ENCODE results near the gene HOXA2.

GRCh38 chr7:27128034-27128433 is 25.6 kb upstream of the HOXA2 start:
- TF ChIP-seq CTCF (IDR thresholded peaks at IDR 0.05) (no peak), POLR2A (IDR thresholded peaks at IDR 0.05) (no peak)

Data from adrenal gland (tissue), 5 donors.